Fibroblast of lung (primary cell): Measurements from ENCODE around the gene TBL2. TPM values are rescaled to one million over a fixed set of nuclear protein-coding genes. Genes with fewer than 3 reads are reported as not detected.

ENCODE experiments used
- DNase-seq, 2 donors: peaks; one replicate each; pipeline versions ENCODE4 v3.0.0 to v3.0.0-alpha.2; 2010; ENCODE audit warnings: low read depth in 2 of 2
- H2AFZ ChIP-seq: 2 replicates; pipeline ENCODE4 v1.5.1; 2012; ENCODE audit warnings: low read length, control low read depth, inconsistent platforms
- H3K27ac ChIP-seq: 2 replicates; pipeline ENCODE4 v1.5.1; 2011; ENCODE audit warnings: low read length, control low read depth; ENCODE audit not compliant: insufficient read depth
- H3K27me3 ChIP-seq: 2 replicates; pipeline ENCODE4 v1.5.1; 2011; ENCODE audit warnings: mild to moderate bottlenecking, low read length; ENCODE audit not compliant: control insufficient read depth, insufficient read depth
- H3K36me3 ChIP-seq: 2 replicates; pipeline ENCODE4 v1.5.1; 2011; ENCODE audit warnings: low read length; ENCODE audit not compliant: control insufficient read depth, insufficient read depth
- H3K4me1 ChIP-seq: 2 replicates; pipeline ENCODE4 v1.5.1; 2011; ENCODE audit warnings: low read length; ENCODE audit not compliant: control insufficient read depth, insufficient read depth; ENCODE audit errors: extremely low read depth
- H3K4me2 ChIP-seq: 2 replicates; pipeline ENCODE4 v1.5.1; 2011; ENCODE audit warnings: low read length, control low read depth; ENCODE audit not compliant: insufficient read depth; ENCODE audit errors: extremely low read depth
- H3K4me3 ChIP-seq, 4 experiments: fragments of 200-600 bp in 1 of 4; sonication (generic) in 1 of 4; replicated peaks in 1 of 4; 2 replicates each; pipeline ENCODE4 v1.5.1; 2011 to 2016; ENCODE audit warnings: low read length in 4 of 4, low read depth in 3 of 4, mild to moderate bottlenecking in 3 of 4, control low read depth in 2 of 4, inconsistent platforms in 1 of 4, mixed read lengths in 1 of 4; ENCODE audit not compliant: insufficient read depth in 1 of 4; ENCODE audit errors: control extremely low read depth in 1 of 4
- H3K79me2 ChIP-seq: 2 replicates; pipeline ENCODE4 v1.5.1; 2012; ENCODE audit warnings: mild to moderate bottlenecking, low read length, inconsistent platforms; ENCODE audit not compliant: control insufficient read depth, insufficient read depth
- H3K9ac ChIP-seq: 2 replicates; pipeline ENCODE4 v1.5.1; 2011; ENCODE audit warnings: mild to moderate bottlenecking, low read length, control low read depth; ENCODE audit not compliant: insufficient read depth
- H3K9me3 ChIP-seq: 2 replicates; pipeline ENCODE4 v1.5.1; 2012; ENCODE audit warnings: low read depth, low read length; ENCODE audit not compliant: control insufficient read depth, insufficient read depth
- H4K20me1 ChIP-seq: 2 replicates; pipeline ENCODE4 v1.5.1; 2011; ENCODE audit warnings: low read length; ENCODE audit not compliant: control insufficient read depth, insufficient read depth; ENCODE audit errors: extremely low read depth
- EZH2 ChIP-seq: IDR thresholded peaks from 2 replicates; pipeline ENCODE4 v1.5.1; 2012; ENCODE audit warnings: low read length, control low read depth, mild to moderate bottlenecking; ENCODE audit errors: missing control alignments
- polyA plus RNA-seq, 2 donors: library from polyadenylated mRNA; depleted of rRNA in 1 of 2; stranded (reverse) in 1 of 2; unstranded in 1 of 2; fragments of >200 nt; gene quantifications; 2 replicates each; pipeline ENCODE4 v1.2.1, GENCODE V29; 2011 to 2012; ENCODE audit warnings: missing spikeins in 1 of 2
- total RNA-seq: library from RNA; depleted of rRNA; stranded (reverse); fragments of >200 nt; gene quantifications from 2 replicates; pipeline ENCODE4 v1.2.1, GENCODE V29; 2014
- TF ChIP-seq, protein P1 (sequence below), 2 donors: IDR thresholded peaks in 1 of 2; conservative IDR thresholded peaks in 1 of 2; 1 replicate in 1 of 2; 2 replicates in 1 of 2; pipeline ENCODE4 v1.5.1; 2011 to 2012; ENCODE audit warnings: low read length in 2 of 2, control low read depth in 1 of 2, inconsistent platforms in 1 of 2, low read depth in 1 of 2, mild to moderate bottlenecking in 1 of 2

Gene TBL2
- total and polyA plus RNA-seq, 2 donors (not counting 1 experiment from before 2014, with no cell fraction given) = 40.1 to 58.6 TPM

DNA sequence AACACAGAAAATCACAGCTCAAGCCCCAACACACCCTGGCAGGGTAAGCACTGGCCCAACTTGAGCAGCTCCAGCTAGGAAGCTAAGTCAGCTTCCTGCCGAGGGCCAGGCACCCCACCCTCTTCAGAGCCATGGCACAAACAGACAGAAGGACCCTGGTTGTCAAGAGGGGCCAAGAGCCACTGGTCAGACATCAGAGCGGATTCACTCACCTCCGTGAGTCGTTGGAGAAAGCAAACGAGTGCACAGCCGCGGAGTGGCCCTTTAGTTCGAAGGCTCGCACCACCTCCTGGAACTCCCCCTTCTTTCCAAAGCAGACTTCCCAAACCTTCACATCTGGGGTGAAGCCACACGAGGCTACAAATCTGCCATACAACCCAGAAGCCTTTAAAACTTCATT, 7.4 kb downstream of the TBL2 start:
- Histone ChIP-seq H3K4me2 (no peak overlapping the region), H3K79me2 (peaks cover 9% of the 10 kb centered on the region), H3K4me1 (no peaks in the 10 kb centered on the region), H2AFZ (no peak overlapping the region), H3K27me3 (no peaks in the 10 kb centered on the region), H3K36me3 (peaks cover 30% of the 10 kb centered on the region), H3K4me3 (no peak overlapping the region), H3K9ac (no peak overlapping the region), H3K27ac (no peak overlapping the region), H4K20me1 (no peaks in the 10 kb centered on the region), H3K9me3 (no peaks in the 10 kb centered on the region)
- no peak for DNase-seq
- no peak for TF ChIP-seq EZH2
- TF ChIP-seq, protein P1, sequence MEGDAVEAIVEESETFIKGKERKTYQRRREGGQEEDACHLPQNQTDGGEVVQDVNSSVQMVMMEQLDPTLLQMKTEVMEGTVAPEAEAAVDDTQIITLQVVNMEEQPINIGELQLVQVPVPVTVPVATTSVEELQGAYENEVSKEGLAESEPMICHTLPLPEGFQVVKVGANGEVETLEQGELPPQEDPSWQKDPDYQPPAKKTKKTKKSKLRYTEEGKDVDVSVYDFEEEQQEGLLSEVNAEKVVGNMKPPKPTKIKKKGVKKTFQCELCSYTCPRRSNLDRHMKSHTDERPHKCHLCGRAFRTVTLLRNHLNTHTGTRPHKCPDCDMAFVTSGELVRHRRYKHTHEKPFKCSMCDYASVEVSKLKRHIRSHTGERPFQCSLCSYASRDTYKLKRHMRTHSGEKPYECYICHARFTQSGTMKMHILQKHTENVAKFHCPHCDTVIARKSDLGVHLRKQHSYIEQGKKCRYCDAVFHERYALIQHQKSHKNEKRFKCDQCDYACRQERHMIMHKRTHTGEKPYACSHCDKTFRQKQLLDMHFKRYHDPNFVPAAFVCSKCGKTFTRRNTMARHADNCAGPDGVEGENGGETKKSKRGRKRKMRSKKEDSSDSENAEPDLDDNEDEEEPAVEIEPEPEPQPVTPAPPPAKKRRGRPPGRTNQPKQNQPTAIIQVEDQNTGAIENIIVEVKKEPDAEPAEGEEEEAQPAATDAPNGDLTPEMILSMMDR (conservative IDR thresholded peaks at IDR 0.05 in 1 of 2, IDR thresholded peaks at IDR 0.05 in 1 of 2; ENCODE audit: low read depth in 1 of 2, low read length in 2 of 2) = no peak

DNA sequence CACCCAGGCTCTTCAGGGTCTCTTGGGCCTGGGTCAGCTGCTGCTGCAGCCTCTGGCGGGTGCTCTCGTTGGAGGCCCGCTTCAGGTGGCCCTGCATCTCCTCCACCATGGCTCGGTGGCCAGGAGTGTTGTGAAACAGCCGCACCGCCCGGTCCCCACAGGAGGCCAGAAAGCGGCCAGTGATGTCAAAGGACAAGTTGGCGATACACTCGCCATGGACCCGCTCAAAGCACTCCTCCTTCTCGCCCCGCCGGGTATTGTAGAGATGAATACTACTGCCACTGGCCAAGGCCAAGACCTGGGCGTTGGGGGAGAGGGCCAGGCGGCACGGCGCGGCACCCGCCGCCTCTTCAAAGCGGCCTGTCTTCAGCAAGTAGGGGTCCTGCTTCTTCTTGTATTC, 7.9 kb downstream of the TBL2 start:
- Histone ChIP-seq H3K36me3 (peaks cover 30% of the 10 kb centered on the region), H4K20me1 (no peaks in the 10 kb centered on the region), H3K27me3 (no peaks in the 10 kb centered on the region)

GRCh38 chr7:73569042-73569608, 9.3 kb downstream of the TBL2 start:
- no peak for TF ChIP-seq EZH2
- TF ChIP-seq, protein P1 (conservative IDR thresholded peaks at IDR 0.05 in 1 of 2, IDR thresholded peaks at IDR 0.05 in 1 of 2; ENCODE audit: low read depth in 1 of 2, low read length in 2 of 2) = no peak
- H3K9me3 ChIP-seq = no peaks in the 10 kb centered on the region
- H3K27me3 ChIP-seq = no peaks in the 10 kb centered on the region
- H3K4me1 ChIP-seq = no peaks in the 10 kb centered on the region
- DNase-seq = no peak
- no peak overlapping the region for H3K4me3 ChIP-seq
- H3K9ac ChIP-seq = no peak overlapping the region
- no peaks in the 10 kb centered on the region for H3K79me2 ChIP-seq
- no peak overlapping the region for H3K4me2 ChIP-seq
- H3K36me3 ChIP-seq = peaks cover 27% of the 10 kb centered on the region
- no peak overlapping the region for H3K27ac ChIP-seq
- H4K20me1 ChIP-seq = no peaks in the 10 kb centered on the region
- H2AFZ ChIP-seq = no peak overlapping the region

More for the DNA sequence above, 7.9 kb downstream of the TBL2 start:
- Histone ChIP-seq H3K9ac (no peak overlapping the region), H3K27ac (no peak overlapping the region), H3K79me2 (peaks cover 5% of the 10 kb centered on the region), H3K9me3 (no peaks in the 10 kb centered on the region), H2AFZ (no peak overlapping the region), H3K4me2 (no peak overlapping the region), H3K4me1 (no peaks in the 10 kb centered on the region), H3K4me3 (no peak overlapping the region)
- DNase-seq = no peak
- no peak for TF ChIP-seq EZH2
- TF ChIP-seq, protein P1 (conservative IDR thresholded peaks at IDR 0.05 in 1 of 2, IDR thresholded peaks at IDR 0.05 in 1 of 2; ENCODE audit: low read depth in 1 of 2, low read length in 2 of 2) = no peak
